Right atrium auricular region (tissue), 2 donors: ENCODE data around the gene IDE. TPM values are rescaled to one million over a fixed set of nuclear protein-coding genes. Genes with fewer than 3 reads are reported as not detected.
A peak's percentile ranks its signal among the peaks of the same experiment; 100 is the strongest.

Experiments
- DNase-seq: peaks from one replicate; pipeline ENCODE4 v3.0.0-alpha.2; 2019; ENCODE audit warnings: low spot score
- H3K27ac ChIP-seq, 2 donors: fragments of 200-600 bp; sonication (generic); 1 replicate in 1 of 2; 2 replicates in 1 of 2; pipeline ENCODE4 v1.5.1; 2016 to 2019
- H3K27me3 ChIP-seq, 2 donors: fragments of 200-600 bp; sonication (generic); one replicate each; pipeline versions ENCODE4 v1.5.1 to v1.6.0; 2017 to 2019
- H3K36me3 ChIP-seq: fragments of 200-600 bp; sonication (generic); one replicate; pipeline ENCODE4 v1.5.1; 2016
- H3K4me1 ChIP-seq, 2 donors: fragments of 200-600 bp; sonication (generic); one replicate each; pipeline versions ENCODE4 v1.5.1 to v1.6.0; 2017 to 2019
- H3K4me3 ChIP-seq, 2 donors: fragments of 200-600 bp; sonication (generic); 1 replicate in 1 of 2; 2 replicates in 1 of 2; pipeline ENCODE4 v1.5.1; 2017 to 2019; ENCODE audit warnings: mild to moderate bottlenecking in 1 of 2, moderate library complexity in 1 of 2
- H3K9me3 ChIP-seq, 2 donors: fragments of 200-600 bp; sonication (generic); one replicate each; pipeline ENCODE4 v1.5.1; 2019
- CTCF ChIP-seq, 2 donors: fragments of 200-600 bp; sonication (generic); IDR thresholded peaks; one replicate each; pipeline ENCODE4 v1.5.1; 2019; ENCODE audit warnings: antibody characterized with exemption in 2 of 2
- total RNA-seq, 2 donors: library from RNA; depleted of rRNA; stranded (reverse); fragments of >200 nt; gene quantifications; one replicate each; pipeline ENCODE4 v1.1.0, GENCODE V29; 2016

The IDE gene
- total RNA-seq, 2 donors from 2014 or later, result 20.3 to 36.0 TPM

- no peaks in the 10 kb centered on the region for H3K36me3 ChIP-seq
- H3K27ac ChIP-seq, result no peak overlapping the region
- no peak overlapping the region for H3K4me3 ChIP-seq
- no peak for DNase-seq
- TF ChIP-seq CTCF (IDR thresholded peaks at IDR 0.05), result no peak
- H3K4me1 ChIP-seq, result peaks cover 0 to 12% of the 10 kb centered on the region in 2 donors
- H3K27me3 ChIP-seq, result no peaks in the 10 kb centered on the region
- no peaks in the 10 kb centered on the region for H3K9me3 ChIP-seq
Observed at GRCh38 chr10:92434385-92434784, 139.5 kb downstream of the IDE start.

DNA sequence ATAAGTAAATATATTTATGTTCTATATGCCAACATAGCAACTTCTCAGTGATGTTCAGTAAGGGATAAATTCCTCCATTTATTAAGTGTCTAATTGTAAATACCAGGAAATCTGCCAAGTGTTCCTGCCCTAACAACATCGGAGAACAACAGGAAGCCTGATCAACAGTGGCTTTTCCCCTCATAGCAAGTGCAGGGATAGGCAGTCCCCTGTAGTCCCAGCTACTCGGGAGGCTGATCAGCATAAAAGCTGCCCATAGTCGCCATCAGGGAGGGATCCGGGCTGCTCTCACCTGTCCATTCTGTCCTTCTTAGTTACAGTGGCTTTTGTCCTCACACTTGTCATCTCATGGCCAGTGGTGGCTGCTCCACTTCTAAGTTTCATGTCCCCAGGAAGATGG lies 141.3 kb downstream of the IDE start:
- Histone ChIP-seq H3K27me3 (no peaks in the 10 kb centered on the region), H3K27ac (peak overlapping the region; percentile 39), H3K36me3 (no peaks in the 10 kb centered on the region), H3K9me3 (no peaks in the 10 kb centered on the region), H3K4me3 (no peak overlapping the region), H3K4me1 (peaks cover 0 to 12% of the 10 kb centered on the region in 2 donors)
- DNase-seq, result no peak
- no peak for TF ChIP-seq CTCF (IDR thresholded peaks at IDR 0.05)

- no peak for TF ChIP-seq CTCF (IDR thresholded peaks at IDR 0.05)
Observed at GRCh38 chr10:92430103-92430502, 143.8 kb downstream of the IDE start.

DNA sequence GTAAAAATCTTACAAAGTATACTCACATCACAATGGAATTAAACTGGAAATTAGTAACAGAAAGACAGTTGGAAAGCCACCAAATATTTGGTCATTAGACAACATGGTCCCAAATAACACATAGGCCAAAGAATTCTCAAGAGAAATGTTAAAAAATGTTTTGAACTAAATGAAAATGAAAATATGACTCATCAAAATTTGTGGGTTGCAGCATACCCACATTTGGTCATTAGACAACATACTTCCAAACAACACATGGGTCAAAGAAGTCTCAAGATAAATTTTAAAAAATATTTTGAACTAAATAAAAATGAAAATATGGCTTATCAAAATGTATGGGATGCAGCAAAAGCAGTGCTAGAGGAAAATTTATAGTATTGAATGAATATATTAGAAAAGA lies 152.3 kb downstream of the IDE start:
- Histone ChIP-seq H3K9me3 (peaks cover 0 to 1% of the 10 kb centered on the region in 2 donors), H3K36me3 (no peaks in the 10 kb centered on the region), H3K27ac (no peak overlapping the region), H3K4me3 (no peak overlapping the region), H3K27me3 (no peaks in the 10 kb centered on the region), H3K4me1 (no peaks in the 10 kb centered on the region)
- TF ChIP-seq CTCF (IDR thresholded peaks at IDR 0.05), result no peak
- no peak for DNase-seq

More at GRCh38 chr10:92430103-92430502, 143.8 kb downstream of the IDE start:
- H3K27ac ChIP-seq, result peak overlapping the region in 1 of 2 donors; percentile 30
- H3K4me1 ChIP-seq, result peaks cover 0 to 12% of the 10 kb centered on the region in 2 donors
- DNase-seq, result no peak
- no peaks in the 10 kb centered on the region for H3K9me3 ChIP-seq
- H3K4me3 ChIP-seq, result no peak overlapping the region
- no peaks in the 10 kb centered on the region for H3K36me3 ChIP-seq
- H3K27me3 ChIP-seq, result no peaks in the 10 kb centered on the region

- TF ChIP-seq CTCF (IDR thresholded peaks at IDR 0.05), result no peak
- H3K27ac ChIP-seq, result no peak overlapping the region
- H3K4me1 ChIP-seq, result no peaks in the 10 kb centered on the region
- H3K27me3 ChIP-seq, result no peaks in the 10 kb centered on the region
- no peak for DNase-seq
- peaks cover 0 to 7% of the 10 kb centered on the region in 2 donors for H3K9me3 ChIP-seq
- H3K4me3 ChIP-seq, result peak overlapping the region; percentile 20 to 43
- H3K36me3 ChIP-seq, result no peaks in the 10 kb centered on the region
Observed at GRCh38 chr10:92420546-92421275, 153.2 kb downstream of the IDE start.
